HAP-1 (cell line): ENCODE results near the gene TEDC1.

ENCODE experiments used
- DNase-seq, 2 experiments: peaks; one replicate each; pipeline ENCODE4 v3.0.0-alpha.2; 2016 to 2020; ENCODE audit warnings: low spot score in 2 of 2
- H3K27me3 ChIP-seq: fragments of 250-450 bp; sonication (Bioruptor Pico); 2 replicates; pipeline ENCODE4 v1.5.1; 2020; ENCODE audit warnings: low read depth, mild to moderate bottlenecking, moderate library complexity
- H3K36me3 ChIP-seq: fragments of 250-450 bp; sonication (Bioruptor Pico); replicated peaks from 2 replicates; pipeline ENCODE4 v1.5.1; 2020; ENCODE audit warnings: mild to moderate bottlenecking
- H3K4me1 ChIP-seq: fragments of 250-450 bp; sonication (Bioruptor Pico); 2 replicates; pipeline ENCODE4 v1.5.1; 2020; ENCODE audit warnings: mild to moderate bottlenecking
- H3K4me3 ChIP-seq: fragments of 250-450 bp; sonication (Bioruptor Pico); 2 replicates; pipeline ENCODE4 v1.5.1; 2020; ENCODE audit warnings: mild to moderate bottlenecking, moderate library complexity
- H3K9me3 ChIP-seq: fragments of 250-450 bp; sonication (Bioruptor Pico); 2 replicates; pipeline ENCODE4 v1.5.1; 2020; ENCODE audit warnings: mild to moderate bottlenecking, moderate library complexity
- in situ Hi-C: fragments of 300-500 bp; cut with MboI; formaldehyde crosslinking; loops from 3 replicates; pipeline ENCODE4 v1.14.3; 2020; ENCODE audit warnings: low sequenced_read_pairs, inconsistent platforms, mixed read lengths

Gene TEDC1

DNA sequence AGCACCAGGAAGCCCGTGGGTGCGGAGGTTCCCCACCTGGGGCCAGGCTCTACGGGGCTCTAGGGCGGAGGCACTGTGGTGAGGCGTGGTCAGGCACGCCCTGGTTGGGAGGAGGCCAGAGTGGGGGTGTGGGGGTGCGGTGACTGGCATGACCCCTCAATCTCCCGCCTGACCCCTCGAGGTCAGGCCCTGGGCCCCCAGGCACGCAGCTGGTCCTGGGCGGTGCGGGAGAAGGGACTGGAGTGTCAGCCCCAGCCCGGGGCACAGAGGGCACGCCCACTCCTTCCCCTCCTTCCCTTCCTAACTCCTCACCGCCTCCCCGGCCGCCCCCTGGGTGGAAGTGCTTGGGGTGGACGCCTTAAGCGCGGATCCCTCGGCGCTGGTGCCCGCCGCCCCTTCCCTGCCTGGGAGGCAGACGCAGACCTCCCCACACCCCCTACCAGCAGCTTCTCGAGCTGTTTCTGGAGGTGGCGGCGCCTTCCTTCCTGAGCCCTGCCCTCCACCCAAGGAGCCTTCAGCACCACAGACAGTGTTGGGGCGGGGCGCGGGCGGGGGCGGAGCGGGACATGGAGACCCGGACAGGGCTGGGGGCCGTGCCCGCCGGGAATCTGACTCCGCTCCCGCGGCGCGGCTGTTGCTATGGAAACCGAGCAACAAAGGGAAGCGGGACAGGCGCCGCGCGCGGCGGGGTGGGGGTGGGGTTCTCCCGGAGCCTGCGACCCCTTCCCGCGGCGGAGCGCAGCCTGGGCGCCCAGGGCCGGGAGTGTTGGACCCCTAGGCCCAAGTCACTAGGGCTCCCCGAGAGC lies 17.2 kb upstream of the TEDC1 start:
- no peaks in the 10 kb centered on the region for H3K9me3 ChIP-seq
- peaks cover 31% of the 10 kb centered on the region for H3K27me3 ChIP-seq

DNA sequence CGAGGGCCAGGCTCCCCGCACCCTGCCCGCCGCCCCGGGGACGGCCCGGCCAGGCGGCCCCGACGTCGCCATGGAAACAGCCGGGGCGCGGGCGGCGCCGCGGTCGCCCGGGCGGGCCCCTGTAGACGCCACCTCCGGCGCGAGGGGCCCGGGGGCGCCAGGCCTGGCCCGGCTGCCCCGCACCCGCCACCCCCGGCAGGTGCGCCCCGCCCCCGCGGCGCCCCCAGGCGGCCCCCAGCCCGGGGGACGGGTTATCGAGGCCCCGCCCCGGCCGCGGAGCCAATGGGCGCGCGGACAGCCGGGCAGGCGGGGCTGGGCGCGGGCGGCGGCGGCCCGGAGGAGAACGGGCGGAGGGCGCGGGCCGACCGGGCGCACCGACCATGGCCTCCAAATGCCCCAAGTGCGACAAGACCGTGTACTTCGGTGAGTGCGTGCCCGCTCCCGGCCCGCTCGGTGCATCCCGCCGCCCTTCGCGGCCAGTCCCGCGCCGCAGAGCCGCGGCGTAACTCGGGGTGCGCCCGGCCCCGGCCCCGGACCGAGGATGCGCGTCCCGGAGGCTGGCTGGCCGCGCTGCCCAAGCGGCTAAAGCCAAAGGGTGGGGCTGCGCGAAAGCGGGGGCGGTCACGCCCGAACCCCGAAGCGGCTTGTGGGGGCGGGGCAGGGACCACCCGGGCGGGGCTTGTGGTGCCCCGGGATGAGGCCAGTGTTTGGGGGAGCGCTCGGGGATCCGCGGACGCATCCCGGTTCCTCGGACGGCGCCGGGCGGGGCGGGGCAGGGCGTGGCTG lies 16.4 kb upstream of the TEDC1 start, which contains the start of gene CRIP2:
CRIP2 (plus strand) TSS at position 339 of the 786 bp plus-strand sequence; CDS start at position 381, 42 bp downstream.
- peak; percentile 37 to 64 for DNase-seq
- in situ Hi-C loops: no loop called here
- Histone ChIP-seq H3K27me3 (peaks cover 37% of the 10 kb centered on the region), H3K4me3 (peak within 1 kb of the TSS; percentile 32), H3K4me1 (peaks cover 6% of the 10 kb centered on the region; the same call in 1 of the 2 replicates), H3K9me3 (no peaks in the 10 kb centered on the region), H3K36me3 (peaks cover 8% of the 10 kb centered on the region; the same call in 1 of the 2 replicates)

More for the DNA sequence above, 17.2 kb upstream of the TEDC1 start:
- H3K4me3 ChIP-seq: peak overlapping the region; percentile 32
- peaks cover 15% of the 10 kb centered on the region for H3K36me3 ChIP-seq
- H3K4me1 ChIP-seq: peaks cover 6% of the 10 kb centered on the region; the same call in 1 of the 2 replicates
- DNase-seq: peak; percentile 86 to 98
- in situ Hi-C loops: no loop called here

DNA sequence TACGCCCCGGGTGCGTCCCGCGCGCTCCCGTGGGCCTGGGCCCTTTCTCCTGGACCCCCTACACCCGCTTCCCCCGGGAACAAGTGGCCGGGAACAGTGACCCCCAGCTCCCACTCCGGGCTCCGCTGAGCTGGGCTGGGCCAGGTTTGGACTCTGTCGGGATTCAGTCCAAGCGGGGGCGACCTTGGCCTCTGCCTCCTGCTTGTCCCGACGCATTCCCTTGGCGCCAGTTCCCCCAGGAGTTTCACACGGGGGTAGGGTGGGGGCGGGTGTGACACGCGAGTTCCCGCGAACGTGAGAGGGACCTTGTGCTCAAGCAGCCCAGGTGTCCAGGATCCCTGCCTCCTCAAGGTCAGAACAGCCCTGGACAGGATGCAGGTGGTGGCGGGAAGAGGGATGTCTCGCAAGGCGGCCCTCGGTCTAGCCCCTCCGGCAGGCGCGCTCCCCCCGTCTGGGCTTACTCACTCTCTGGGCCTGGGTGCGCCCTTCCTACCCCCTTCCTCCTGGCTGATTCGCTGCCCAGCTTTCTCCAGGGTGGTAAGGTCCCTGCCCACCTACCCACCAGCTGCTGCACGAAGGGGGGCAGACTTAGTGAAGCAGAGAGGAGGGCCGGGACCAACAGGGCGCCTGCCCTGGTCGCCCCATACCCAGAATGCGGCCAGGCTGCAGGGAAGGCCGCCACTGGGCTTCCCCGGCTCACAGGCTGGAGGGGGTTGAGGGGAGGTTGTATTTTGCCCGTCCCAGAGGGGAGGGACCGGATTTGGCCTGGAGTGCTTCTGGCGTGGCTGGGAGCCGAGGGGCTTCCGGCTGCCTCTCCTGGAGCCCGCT lies 15.6 kb upstream of the TEDC1 start:
- Histone ChIP-seq H3K27me3 (peaks cover 45% of the 10 kb centered on the region), H3K4me1 (peaks cover 6% of the 10 kb centered on the region), H3K4me3 (peak overlapping the region; percentile 32), H3K36me3 (peaks cover 6% of the 10 kb centered on the region; the same call in 1 of the 2 replicates), H3K9me3 (no peaks in the 10 kb centered on the region)
- in situ Hi-C loops: no loop called here
- DNase-seq: no peak

DNA sequence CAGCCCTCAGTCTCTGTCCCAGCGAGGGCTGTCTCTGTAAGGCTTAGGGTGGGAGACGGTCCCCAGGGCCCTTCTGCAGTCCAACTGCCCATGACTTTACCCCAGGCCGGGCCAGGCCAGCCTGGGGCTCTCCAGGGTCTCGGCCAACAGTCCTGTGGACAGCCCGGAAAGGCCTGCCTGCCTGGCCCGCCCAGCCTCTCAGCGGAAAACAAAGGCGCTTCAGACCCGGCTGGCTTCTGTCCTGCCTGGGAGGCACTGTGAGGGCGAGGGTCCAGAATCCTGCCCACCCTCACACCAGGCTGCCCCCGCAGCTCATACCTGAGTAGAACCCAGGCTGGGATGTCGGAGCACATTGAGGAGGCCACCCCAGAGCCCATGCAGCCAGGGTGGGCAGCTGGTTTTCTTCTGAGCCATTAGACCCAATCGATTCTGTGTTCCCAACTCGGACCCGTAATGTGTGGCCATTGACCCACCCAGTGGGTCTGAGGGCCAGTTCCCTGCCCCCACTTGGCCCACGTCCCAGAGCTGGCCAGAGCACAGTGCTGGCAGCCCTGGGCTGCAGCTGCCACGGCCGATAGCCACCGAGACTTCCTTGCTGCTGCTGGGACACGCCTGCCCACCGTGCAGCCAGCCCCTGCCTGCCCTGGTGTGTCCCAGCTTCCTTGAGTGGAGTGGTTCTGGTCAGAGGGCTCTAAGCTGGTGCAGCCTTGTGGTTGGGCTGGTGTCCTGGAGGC lies 14.8 kb upstream of the TEDC1 start:
- Histone ChIP-seq H3K36me3 (no peaks in the 10 kb centered on the region), H3K4me3 (no peak overlapping the region), H3K4me1 (peaks cover 14% of the 10 kb centered on the region), H3K27me3 (peaks cover 48% of the 10 kb centered on the region), H3K9me3 (no peaks in the 10 kb centered on the region)
- in situ Hi-C loops: no loop called here
- DNase-seq: no peak

DNA sequence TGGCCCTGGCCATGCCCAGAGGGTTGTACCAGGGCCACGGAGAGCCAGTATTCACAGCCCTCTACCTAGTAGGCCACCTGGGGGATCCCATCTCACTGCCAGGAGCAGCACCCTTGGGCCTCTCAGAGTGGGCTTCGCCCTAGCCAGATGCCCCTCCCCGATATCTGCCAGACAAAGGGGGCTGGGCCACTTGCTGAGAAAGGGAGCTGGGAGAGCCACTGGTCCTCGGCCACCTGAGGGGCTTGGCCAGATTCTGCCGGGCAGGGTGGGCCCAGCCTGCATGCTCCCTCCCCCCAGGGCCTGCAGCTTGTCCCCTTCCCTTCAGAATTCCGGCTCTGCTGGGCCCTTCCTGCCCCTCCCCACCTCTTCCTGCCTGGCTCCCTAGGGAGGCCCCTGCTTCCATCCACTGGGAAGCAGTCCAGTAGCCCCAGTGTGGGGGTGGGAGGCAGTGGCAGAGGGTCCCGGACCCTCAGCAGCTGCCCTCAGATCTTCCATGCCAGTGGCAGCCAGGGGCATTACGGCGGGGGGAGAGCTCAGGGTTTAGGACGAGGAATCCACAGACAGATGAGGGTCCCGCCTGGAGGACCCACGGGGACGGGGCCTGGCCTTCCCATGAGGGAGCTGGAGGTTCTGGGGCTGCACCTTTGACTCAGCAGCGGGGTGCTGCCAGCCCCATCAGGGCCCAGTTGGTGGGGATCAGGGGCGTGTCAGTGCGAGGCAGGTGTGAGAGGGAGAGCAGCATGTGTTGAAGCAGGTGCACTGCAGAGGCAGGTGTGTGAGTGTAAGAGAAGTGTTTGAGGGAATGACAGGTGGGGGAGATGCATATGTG lies 14.0 kb upstream of the TEDC1 start:
- in situ Hi-C loops: no loop called here
- Histone ChIP-seq H3K27me3 (peaks cover 48% of the 10 kb centered on the region), H3K36me3 (no peaks in the 10 kb centered on the region), H3K4me1 (peaks cover 19% of the 10 kb centered on the region), H3K4me3 (no peak overlapping the region), H3K9me3 (no peaks in the 10 kb centered on the region)
- no peak for DNase-seq

DNA sequence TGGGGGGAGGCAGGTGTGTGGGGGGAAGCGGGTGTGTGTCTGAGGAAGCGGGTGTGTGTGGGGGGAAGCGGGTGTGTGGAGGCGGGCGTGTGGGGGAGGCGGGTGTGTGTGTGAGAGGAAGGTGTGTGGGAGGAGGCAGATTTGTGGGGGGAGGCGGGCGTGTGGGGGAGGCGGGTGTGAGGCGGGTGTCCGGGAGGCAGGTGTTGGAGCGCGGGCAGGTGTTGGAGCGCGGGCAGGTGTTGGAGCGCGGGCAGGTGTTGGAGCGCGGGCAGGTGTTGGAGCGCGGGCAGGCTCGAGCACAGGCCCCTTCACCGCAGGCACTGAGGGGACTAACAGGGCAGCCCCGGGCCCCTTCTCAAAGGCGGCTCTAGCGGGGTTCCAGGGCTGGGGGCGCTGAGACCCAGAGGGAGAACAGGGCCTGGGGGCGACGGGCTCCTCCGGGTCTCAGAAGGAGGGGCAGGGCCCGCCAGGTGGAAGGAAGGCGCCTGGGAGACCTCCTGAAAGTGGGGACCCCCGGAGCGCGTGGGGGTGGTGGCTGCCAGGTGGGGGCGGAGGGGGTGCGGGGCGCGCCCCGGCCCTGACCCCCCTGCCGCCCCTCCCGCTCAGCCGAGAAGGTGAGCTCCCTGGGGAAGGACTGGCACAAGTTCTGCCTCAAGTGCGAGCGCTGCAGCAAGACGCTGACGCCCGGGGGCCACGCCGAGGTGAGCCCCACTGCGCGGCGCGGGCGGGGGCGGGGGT lies 13.2 kb upstream of the TEDC1 start:
- Histone ChIP-seq H3K9me3 (no peaks in the 10 kb centered on the region), H3K27me3 (peaks cover 48% of the 10 kb centered on the region), H3K4me1 (peaks cover 22% of the 10 kb centered on the region), H3K36me3 (no peaks in the 10 kb centered on the region), H3K4me3 (no peak overlapping the region)
- DNase-seq: no peak
- in situ Hi-C loops: no loop called here

DNA sequence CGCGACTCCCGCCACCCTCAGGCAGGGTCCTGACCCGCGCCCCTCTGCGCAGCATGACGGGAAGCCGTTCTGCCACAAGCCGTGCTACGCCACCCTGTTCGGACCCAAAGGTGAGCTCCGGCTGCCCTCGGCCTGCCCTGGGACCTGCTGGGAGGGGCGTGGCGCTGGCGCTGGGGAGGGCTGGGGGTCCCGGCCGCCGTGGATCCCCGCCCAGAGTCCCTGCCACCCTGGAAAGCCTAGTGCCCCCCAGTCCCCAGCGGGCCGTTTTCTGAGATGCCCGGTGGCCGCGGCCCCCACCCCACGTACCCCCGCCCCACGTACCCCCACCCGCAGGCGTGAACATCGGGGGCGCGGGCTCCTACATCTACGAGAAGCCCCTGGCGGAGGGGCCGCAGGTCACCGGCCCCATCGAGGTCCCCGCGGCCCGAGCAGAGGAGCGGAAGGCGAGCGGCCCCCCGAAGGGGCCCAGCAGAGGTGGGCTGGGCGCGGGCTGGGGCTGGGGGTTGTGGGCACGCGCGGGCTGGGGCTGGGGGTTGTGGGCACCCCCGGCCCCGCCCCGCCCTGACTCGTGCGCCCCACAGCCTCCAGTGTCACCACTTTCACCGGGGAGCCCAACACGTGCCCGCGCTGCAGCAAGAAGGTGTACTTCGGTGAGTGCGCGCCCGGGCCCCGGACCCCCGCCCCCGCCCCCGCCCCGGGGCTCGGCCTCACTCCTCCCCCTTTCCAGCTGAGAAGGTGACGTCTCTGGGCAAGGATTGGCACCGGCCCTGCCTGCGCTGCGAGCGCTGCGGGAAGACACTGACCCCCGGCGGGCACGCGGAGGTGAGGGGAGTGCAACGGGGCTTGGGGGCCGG lies 12.4 kb upstream of the TEDC1 start:
- DNase-seq: no peak
- Histone ChIP-seq H3K4me1 (peaks cover 19% of the 10 kb centered on the region), H3K36me3 (no peaks in the 10 kb centered on the region), H3K9me3 (no peaks in the 10 kb centered on the region), H3K27me3 (peaks cover 48% of the 10 kb centered on the region), H3K4me3 (no peak overlapping the region)
- in situ Hi-C loops: no loop called here

DNA sequence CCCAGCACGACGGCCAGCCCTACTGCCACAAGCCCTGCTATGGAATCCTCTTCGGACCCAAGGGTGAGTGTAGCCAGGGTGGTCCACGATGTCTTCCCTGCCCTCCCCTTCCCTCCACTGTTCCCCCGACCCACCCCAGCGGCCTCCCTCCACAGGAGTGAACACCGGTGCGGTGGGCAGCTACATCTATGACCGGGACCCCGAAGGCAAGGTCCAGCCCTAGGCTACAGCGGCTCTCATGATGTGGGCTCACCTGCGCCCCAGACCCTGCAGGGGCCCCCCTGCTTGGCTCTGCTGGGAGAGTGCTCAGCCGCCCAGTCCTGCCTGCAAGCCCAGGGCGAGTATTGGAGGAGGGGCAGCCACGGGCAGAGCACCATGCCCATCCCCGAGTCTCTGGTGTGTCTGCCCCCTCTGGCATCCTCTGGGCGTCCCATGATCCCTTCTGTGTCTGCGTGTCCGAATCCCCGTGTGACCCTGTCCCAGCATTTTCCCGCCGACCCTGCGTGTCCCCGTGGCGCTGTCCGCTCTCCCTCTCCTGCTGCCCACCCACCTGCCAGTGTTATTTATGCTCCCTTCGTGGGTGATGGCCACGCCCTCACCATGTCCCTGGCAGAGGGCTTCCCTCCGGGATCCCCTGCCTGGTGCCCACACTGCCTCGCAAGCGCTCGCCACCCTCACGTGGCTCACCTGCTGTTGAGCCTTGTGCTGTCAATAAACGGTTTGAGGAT lies 11.5 kb upstream of the TEDC1 start:
- Histone ChIP-seq H3K4me1 (peaks cover 16% of the 10 kb centered on the region), H3K36me3 (no peaks in the 10 kb centered on the region), H3K4me3 (no peak overlapping the region), H3K27me3 (peaks cover 48% of the 10 kb centered on the region), H3K9me3 (no peaks in the 10 kb centered on the region)
- no peak for DNase-seq
- in situ Hi-C loops: no loop called here

DNA sequence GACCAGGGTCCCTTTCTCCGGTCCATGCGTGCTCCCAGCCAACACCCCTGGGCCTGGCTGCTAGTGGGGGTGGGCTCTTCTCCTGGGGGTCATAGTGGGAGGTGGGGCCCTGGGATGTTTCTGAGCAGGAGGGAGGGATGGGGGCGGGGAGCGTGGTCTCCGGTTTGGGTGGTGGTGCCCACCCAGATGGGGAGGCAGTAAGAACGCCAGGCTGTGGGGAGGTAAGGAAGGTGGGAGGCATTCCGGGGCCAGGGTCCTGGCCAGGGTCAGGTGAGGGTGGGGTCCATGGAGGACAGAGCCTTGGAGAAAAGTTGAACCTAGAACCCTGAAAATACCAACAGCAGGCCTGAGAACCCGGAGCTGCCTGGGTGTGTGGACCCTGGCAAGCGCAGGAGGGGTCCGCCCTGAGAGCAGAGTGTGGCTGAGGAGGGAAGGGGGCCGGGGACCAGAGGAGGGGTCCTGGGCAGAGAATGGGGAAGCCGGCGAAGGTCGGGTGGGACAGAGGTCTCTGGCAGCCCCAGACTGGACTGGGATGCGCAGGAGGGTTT lies 10.8 kb upstream of the TEDC1 start:
- Histone ChIP-seq H3K36me3 (no peaks in the 10 kb centered on the region), H3K9me3 (no peaks in the 10 kb centered on the region), H3K4me1 (peaks cover 16% of the 10 kb centered on the region), H3K27me3 (peaks cover 45% of the 10 kb centered on the region), H3K4me3 (no peak overlapping the region)
- DNase-seq: no peak
- in situ Hi-C loops: no loop called here

DNA sequence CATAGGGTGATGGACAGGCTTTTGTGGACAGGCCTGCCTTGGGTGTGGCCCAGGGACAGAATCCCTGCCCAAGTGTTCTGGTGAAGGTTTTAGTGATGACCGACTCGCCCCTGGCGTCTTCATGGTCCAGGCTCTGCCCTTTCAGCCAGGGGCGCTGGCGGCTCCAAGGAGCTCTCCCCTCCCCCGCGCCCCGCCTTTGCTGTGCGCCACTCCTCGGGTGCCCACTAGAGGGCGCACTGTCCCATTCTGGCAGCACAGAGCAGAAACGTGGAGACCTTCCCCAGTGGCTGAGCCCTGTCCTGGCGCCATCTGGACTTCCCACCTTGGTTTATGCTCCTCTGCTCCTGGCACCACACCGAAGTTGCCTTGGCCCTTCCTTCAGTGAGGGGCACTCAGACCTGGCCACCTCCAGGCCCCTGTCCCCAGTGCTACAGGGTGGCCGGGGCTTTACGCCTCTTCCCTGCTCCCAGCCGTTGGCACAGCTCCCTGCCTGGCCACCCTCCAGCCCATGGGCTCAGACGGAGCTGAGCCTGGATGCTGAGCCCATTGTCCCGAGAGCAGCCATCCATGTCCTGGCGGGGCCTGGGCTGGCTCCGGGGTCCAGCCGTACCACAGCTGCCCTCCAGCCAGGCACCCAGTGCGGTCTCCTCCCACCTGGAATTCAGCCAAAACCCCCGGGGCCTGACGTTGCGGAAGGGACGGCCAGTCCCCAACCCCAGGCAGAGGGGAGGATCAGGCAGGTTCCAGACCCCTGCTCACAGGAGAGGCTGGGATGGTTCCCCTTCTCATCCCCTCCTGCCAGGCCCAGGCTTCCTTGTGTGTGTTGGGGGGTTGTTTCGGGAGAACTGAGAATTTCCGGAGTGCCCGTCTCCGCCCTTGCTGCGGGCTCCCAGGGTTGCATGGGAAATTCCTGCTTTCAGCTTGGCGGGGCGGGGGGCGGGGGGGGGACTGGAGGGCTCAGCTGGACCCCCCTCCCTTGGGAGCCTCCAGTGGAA lies 9.9 kb upstream of the TEDC1 start:
- Histone ChIP-seq H3K36me3 (no peaks in the 10 kb centered on the region), H3K4me3 (peak overlapping the region; percentile 27), H3K9me3 (no peaks in the 10 kb centered on the region), H3K27me3 (peaks cover 37% of the 10 kb centered on the region), H3K4me1 (peaks cover 16% of the 10 kb centered on the region)
- in situ Hi-C loops: no loop called here
- peak; percentile 77 to 93 for DNase-seq
